Astrocyte of the cerebellum (primary cell): Measurements from ENCODE around the gene SIN3B.

Experiments
- DNase-seq: peaks from one replicate; pipeline ENCODE4 v3.0.0-alpha.2; 2011; ENCODE audit warnings: low read depth
- H3K4me3 ChIP-seq: 2 replicates; pipeline ENCODE4 v1.5.1; 2011; ENCODE audit warnings: mild to moderate bottlenecking, low read depth, low read length, moderate library complexity
- CTCF ChIP-seq: IDR thresholded peaks from 2 replicates; pipeline ENCODE4 v1.5.1; 2012; ENCODE audit warnings: low read length, low read depth, moderate library complexity, mild to moderate bottlenecking; ENCODE audit errors: missing control alignments
- in situ Hi-C: cut with HindIII; loops from 2 replicates; pipeline ENCODE4 v1.10.0; 2017; ENCODE audit warnings: low sequenced_read_pairs

SIN3B gene

GRCh38 chr19:16894080-16894479, 64.9 kb downstream of the SIN3B start:
- no peak for TF ChIP-seq CTCF
- H3K4me3 ChIP-seq: no peak overlapping the region
- in situ Hi-C loops: no loop called here
- no peak for DNase-seq

GRCh38 chr19:16895467-16896145, 66.4 kb downstream of the SIN3B start:
- no peak overlapping the region for H3K4me3 ChIP-seq
- no peak for TF ChIP-seq CTCF
- DNase-seq: no peak
- in situ Hi-C loops: no loop called here

GRCh38 chr19:16896146-16897028, 67.2 kb downstream of the SIN3B start:
- no peak for DNase-seq
- H3K4me3 ChIP-seq: peak overlapping the region; percentile 40
- no peak for TF ChIP-seq CTCF
- in situ Hi-C loops: no loop called here

- H3K4me3 ChIP-seq: peak overlapping the region; percentile 48
- in situ Hi-C loops: no loop called here
- DNase-seq: peak; percentile 77
- TF ChIP-seq CTCF: no peak
These were observed 68.0 kb downstream of the SIN3B start for GRCh38 chr19:16897029-16897855.

GRCh38 chr19:16897856-16898161, 68.6 kb downstream of the SIN3B start:
- no peak for TF ChIP-seq CTCF
- in situ Hi-C loops: no loop called here
- H3K4me3 ChIP-seq: peak overlapping the region; percentile 48
- DNase-seq: no peak

- in situ Hi-C loops: no loop called here
- no peak for DNase-seq
- H3K4me3 ChIP-seq: no peak overlapping the region
- no peak for TF ChIP-seq CTCF
These were observed 69.3 kb downstream of the SIN3B start for GRCh38 chr19:16898361-16899015.
